Mammary epithelial cell (primary cell): ENCODE data around the gene C11orf68.

Source experiments
- EZH2 ChIP-seq: IDR thresholded peaks from 2 replicates; pipeline ENCODE4 v1.6.1; 2012; ENCODE audit warnings: low read length, inconsistent platforms, borderline replicate concordance
- TF ChIP-seq, protein P1 (sequence below), 2 donors: IDR thresholded peaks in 1 of 2; conservative IDR thresholded peaks in 1 of 2; 2 replicates each; pipeline ENCODE4 v1.5.1; 2011 to 2012; ENCODE audit warnings: inconsistent platforms in 2 of 2, low read length in 2 of 2, mild to moderate bottlenecking in 2 of 2, control low read depth in 1 of 2, low read depth in 1 of 2; ENCODE audit not compliant: insufficient read depth in 1 of 2; ENCODE audit errors: extremely low read depth in 1 of 2

DNA sequence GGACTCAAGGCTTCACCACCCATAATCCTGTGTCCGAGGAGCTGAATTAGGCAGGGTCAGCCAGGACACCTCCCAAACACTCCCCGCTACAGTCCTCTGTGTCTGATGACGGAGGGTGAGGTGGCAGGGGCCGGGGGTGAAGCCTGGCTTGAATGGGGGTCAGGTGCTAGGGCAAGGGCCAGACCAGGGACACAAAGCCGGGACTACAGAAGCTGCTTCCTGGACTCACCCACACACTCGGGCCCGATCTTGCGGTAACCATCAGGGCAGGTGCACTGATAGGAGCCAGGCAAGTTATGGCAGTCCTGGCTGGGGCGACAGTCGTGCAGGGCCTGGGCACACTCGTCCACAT, 48.6 kb downstream of the C11orf68 start:
- TF ChIP-seq, protein P1, sequence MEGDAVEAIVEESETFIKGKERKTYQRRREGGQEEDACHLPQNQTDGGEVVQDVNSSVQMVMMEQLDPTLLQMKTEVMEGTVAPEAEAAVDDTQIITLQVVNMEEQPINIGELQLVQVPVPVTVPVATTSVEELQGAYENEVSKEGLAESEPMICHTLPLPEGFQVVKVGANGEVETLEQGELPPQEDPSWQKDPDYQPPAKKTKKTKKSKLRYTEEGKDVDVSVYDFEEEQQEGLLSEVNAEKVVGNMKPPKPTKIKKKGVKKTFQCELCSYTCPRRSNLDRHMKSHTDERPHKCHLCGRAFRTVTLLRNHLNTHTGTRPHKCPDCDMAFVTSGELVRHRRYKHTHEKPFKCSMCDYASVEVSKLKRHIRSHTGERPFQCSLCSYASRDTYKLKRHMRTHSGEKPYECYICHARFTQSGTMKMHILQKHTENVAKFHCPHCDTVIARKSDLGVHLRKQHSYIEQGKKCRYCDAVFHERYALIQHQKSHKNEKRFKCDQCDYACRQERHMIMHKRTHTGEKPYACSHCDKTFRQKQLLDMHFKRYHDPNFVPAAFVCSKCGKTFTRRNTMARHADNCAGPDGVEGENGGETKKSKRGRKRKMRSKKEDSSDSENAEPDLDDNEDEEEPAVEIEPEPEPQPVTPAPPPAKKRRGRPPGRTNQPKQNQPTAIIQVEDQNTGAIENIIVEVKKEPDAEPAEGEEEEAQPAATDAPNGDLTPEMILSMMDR (conservative IDR thresholded peaks at IDR 0.05 in 1 of 2, IDR thresholded peaks at IDR 0.05 in 1 of 2; ENCODE audit: extremely low read depth in 1 of 2, insufficient read depth in 1 of 2, low read depth in 1 of 2, low read length in 2 of 2), result no peak
- TF ChIP-seq EZH2, result no peak
